ENCODE results near the gene KLK10. TPM values are rescaled to one million over a fixed set of nuclear protein-coding genes. Genes with fewer than 3 reads are reported as not detected.

Gene KLK10
- total RNA-seq, 1 experiment from 2014 or later, result not detected

DNA sequence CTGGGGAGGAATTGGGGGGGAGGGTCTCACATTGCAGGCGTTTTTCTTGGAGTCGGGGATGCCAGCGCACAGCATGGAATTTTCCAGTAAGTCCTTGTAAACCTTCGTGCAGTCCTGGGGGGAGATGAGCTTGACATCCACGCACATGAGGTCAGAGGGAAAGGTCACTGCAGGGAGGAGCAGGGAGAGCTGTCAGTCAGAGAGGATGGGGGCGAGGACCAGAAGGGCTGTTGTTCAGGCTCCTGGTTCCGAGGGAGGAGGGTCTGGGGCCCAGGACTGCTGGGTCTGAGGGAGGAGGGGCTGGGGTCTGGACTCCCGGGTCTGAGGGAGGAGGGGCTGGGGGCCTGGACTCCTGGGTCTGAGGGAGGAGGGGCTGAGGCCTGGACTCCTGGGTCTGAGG is 39.8 kb downstream of the KLK10 start:
- no TSS peak for BruUV-seq (replicated peaks)
- no peaks in the 10 kb centered on the region for H3K4me1 ChIP-seq (ENCODE audit: insufficient read depth, low read length, poor library complexity, severe bottlenecking)
- intact Hi-C loops (cut with micrococcal nuclease; ENCODE audit: unreplicated experiment), result no loop called here
- no peaks in the 10 kb centered on the region for H3K36me3 ChIP-seq (ENCODE audit: insufficient read depth, low read length, poor library complexity, severe bottlenecking)
- H3K9me3 ChIP-seq (ENCODE audit: low read depth, low read length, poor library complexity, severe bottlenecking), result no peaks in the 10 kb centered on the region
- H3K4me3 ChIP-seq (ENCODE audit: low read depth, low read length, poor library complexity, severe bottlenecking), result no peak overlapping the region
- no peak for TF ChIP-seq EZH2 (IDR thresholded peaks at IDR 0.05; ENCODE audit: borderline replicate concordance, low read depth, low read length, poor library complexity, severe bottlenecking)
- TF ChIP-seq, protein P1, sequence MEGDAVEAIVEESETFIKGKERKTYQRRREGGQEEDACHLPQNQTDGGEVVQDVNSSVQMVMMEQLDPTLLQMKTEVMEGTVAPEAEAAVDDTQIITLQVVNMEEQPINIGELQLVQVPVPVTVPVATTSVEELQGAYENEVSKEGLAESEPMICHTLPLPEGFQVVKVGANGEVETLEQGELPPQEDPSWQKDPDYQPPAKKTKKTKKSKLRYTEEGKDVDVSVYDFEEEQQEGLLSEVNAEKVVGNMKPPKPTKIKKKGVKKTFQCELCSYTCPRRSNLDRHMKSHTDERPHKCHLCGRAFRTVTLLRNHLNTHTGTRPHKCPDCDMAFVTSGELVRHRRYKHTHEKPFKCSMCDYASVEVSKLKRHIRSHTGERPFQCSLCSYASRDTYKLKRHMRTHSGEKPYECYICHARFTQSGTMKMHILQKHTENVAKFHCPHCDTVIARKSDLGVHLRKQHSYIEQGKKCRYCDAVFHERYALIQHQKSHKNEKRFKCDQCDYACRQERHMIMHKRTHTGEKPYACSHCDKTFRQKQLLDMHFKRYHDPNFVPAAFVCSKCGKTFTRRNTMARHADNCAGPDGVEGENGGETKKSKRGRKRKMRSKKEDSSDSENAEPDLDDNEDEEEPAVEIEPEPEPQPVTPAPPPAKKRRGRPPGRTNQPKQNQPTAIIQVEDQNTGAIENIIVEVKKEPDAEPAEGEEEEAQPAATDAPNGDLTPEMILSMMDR (conservative IDR thresholded peaks at IDR 0.05; ENCODE audit: low read depth, low read length), result no peak
- CTCF ChIA-PET, result no interaction called here
- H3K27ac ChIP-seq (ENCODE audit: low read depth, low read length, poor library complexity, severe bottlenecking), result no peak overlapping the region
- DNase-seq (ENCODE audit: low spot score), result no peak
- peaks cover 64% of the 10 kb centered on the region for H3K27me3 ChIP-seq (replicated peaks; ENCODE audit: insufficient read depth, low read depth, low read length, poor library complexity)
- POLR2A ChIA-PET (ENCODE audit: low non-redundant PET), result no interaction called here

DNA sequence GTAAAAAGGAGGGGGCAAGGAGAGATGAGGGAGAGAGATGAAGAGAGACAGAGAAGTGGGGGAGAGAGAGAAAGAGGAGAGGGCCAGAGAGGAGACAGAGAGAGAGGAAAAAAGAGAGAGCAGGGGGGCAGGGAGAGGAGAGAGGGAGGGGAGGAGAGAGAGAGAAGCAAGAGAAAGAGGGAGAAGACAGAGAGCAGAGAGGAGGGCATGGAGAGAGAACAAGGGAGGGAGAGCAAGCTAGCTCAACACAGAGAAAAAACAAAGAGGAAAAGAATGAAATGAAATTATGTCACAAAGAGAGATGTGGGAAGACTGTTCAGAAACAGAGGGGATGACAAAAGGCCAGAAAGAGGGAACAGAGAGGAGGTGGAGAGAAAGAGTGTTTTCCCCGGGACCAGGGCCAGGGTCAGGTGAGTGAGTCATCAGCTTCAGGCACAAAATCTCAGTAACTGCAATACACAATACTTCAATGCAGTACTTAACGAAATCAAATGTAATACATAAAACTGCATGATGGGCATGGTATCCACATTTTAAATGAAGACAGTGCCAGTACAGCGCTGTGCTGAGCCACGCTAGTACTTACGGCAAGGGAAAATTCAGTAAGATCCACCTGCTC is 40.6 kb downstream of the KLK10 start:
- Histone ChIP-seq H3K9me3 (ENCODE audit: low read depth, low read length, poor library complexity, severe bottlenecking) (no peaks in the 10 kb centered on the region), H3K36me3 (ENCODE audit: insufficient read depth, low read length, poor library complexity, severe bottlenecking) (no peaks in the 10 kb centered on the region), H3K27me3 (replicated peaks; ENCODE audit: insufficient read depth, low read depth, low read length, poor library complexity) (peaks cover 56% of the 10 kb centered on the region), H3K4me1 (ENCODE audit: insufficient read depth, low read length, poor library complexity, severe bottlenecking) (no peaks in the 10 kb centered on the region), H3K4me3 (ENCODE audit: low read depth, low read length, poor library complexity, severe bottlenecking) (no peak overlapping the region), H3K27ac (ENCODE audit: low read depth, low read length, poor library complexity, severe bottlenecking) (no peak overlapping the region)
- intact Hi-C loops (cut with micrococcal nuclease; ENCODE audit: unreplicated experiment), result no loop called here
- ChIA-PET POLR2A (ENCODE audit: low non-redundant PET) (no interaction called here), CTCF (no interaction called here)
- no peak for TF ChIP-seq EZH2 (IDR thresholded peaks at IDR 0.05; ENCODE audit: borderline replicate concordance, low read depth, low read length, poor library complexity, severe bottlenecking)
- TF ChIP-seq, protein P1 (conservative IDR thresholded peaks at IDR 0.05; ENCODE audit: low read depth, low read length), result no peak
- BruUV-seq (replicated peaks), result no TSS peak
- no peak for DNase-seq (ENCODE audit: low spot score)

DNA sequence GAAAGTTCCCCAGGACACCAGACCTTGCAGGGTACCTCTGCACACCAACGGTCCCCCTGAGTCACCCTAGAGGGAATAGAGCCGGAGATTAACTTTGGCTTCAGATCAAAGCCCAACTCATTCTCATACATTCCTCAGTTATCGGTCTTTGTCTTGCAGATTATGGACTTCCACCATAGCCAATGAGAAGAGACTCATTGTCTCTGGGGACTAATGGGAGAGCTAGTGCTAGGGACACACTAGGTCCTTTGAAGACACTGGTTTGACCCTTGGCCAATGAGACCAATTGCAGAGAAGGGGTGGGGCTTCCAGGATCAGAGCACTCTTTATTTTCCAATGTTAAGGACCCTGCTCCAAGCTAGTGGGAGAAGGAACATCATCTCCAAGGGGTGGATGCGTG is 41.9 kb downstream of the KLK10 start:
- Histone ChIP-seq H3K4me3 (ENCODE audit: low read depth, low read length, poor library complexity, severe bottlenecking) (no peak overlapping the region), H3K27ac (ENCODE audit: low read depth, low read length, poor library complexity, severe bottlenecking) (no peak overlapping the region), H3K9me3 (ENCODE audit: low read depth, low read length, poor library complexity, severe bottlenecking) (no peaks in the 10 kb centered on the region), H3K27me3 (replicated peaks; ENCODE audit: insufficient read depth, low read depth, low read length, poor library complexity) (peaks cover 50% of the 10 kb centered on the region), H3K36me3 (ENCODE audit: insufficient read depth, low read length, poor library complexity, severe bottlenecking) (no peaks in the 10 kb centered on the region), H3K4me1 (ENCODE audit: insufficient read depth, low read length, poor library complexity, severe bottlenecking) (no peaks in the 10 kb centered on the region)
- DNase-seq (ENCODE audit: low spot score), result no peak
- intact Hi-C loops (cut with micrococcal nuclease; ENCODE audit: unreplicated experiment), result no loop called here
- TF ChIP-seq, protein P1 (conservative IDR thresholded peaks at IDR 0.05; ENCODE audit: low read depth, low read length), result no peak
- no TSS peak for BruUV-seq (replicated peaks)
- ChIA-PET CTCF (no interaction called here), POLR2A (ENCODE audit: low non-redundant PET) (no interaction called here)
